H1 (cell line): ENCODE measurements around the gene XK. TPM values are rescaled to one million over a fixed set of nuclear protein-coding genes. Genes with fewer than 3 reads are reported as not detected.

Source experiments
- CTCF ChIA-PET: fragments of 300-600 bp; sonication (Branson Sonifier 250); formaldehyde crosslinking; loops from one replicate; lab custom pipeline; 2021; ENCODE audit not compliant: partially characterized antibody; lab: Charles Lee
- POLR2A ChIA-PET: fragments of 300-600 bp; sonication (Branson Sonifier 250); formaldehyde crosslinking; loops from one replicate; lab custom pipeline; 2021; ENCODE audit warnings: inconsistent platforms; ENCODE audit not compliant: partially characterized antibody; lab: Charles Lee
- DNase-seq, 2 experiments: peaks; one replicate each; pipeline versions ENCODE4 v3.0.0 to v3.0.0-alpha.2; 2010 to 2022; ENCODE audit warnings: low spot score in 2 of 2, low read depth in 1 of 2, mixed read lengths in 1 of 2
- FAIRE-seq: peaks from 2 replicates; lab custom pipeline; 2011; peaks lifted over from hg19 to GRCh38; lab: Jason Lieb, UNC
- H2AFZ ChIP-seq: 2 replicates; pipeline ENCODE4 v1.8.1; 2012; ENCODE audit warnings: low read length, inconsistent platforms
- H2AK5ac ChIP-seq: 2 replicates; pipeline ENCODE4 v1.6.1; 2013; ENCODE audit warnings: low read depth, low read length
- H2BK120ac ChIP-seq: replicated peaks from 2 replicates; pipeline ENCODE3; 2013; ENCODE audit warnings: low read depth, low read length, inconsistent platforms
- H2BK12ac ChIP-seq: 2 replicates; pipeline ENCODE4 v1.6.1; 2013; ENCODE audit warnings: low read depth, low read length
- H2BK15ac ChIP-seq: 2 replicates; pipeline ENCODE4 v1.6.1; 2013; ENCODE audit warnings: low read length
- H2BK20ac ChIP-seq: 2 replicates; pipeline ENCODE4 v1.6.1; 2013; ENCODE audit warnings: low read length
- H2BK5ac ChIP-seq: 2 replicates; pipeline ENCODE4 v1.6.1; 2013; ENCODE audit warnings: low read depth, low read length
- H3K14ac ChIP-seq: 2 replicates; pipeline ENCODE4 v1.6.1; 2013; ENCODE audit warnings: inconsistent platforms; ENCODE audit not compliant: insufficient read length
- H3K18ac ChIP-seq: 2 replicates; pipeline ENCODE4 v1.6.1; 2013; ENCODE audit warnings: low read length; ENCODE audit errors: extremely low read depth
- H3K23ac ChIP-seq: 2 replicates; pipeline ENCODE4 v1.6.1; 2013; ENCODE audit warnings: inconsistent platforms; ENCODE audit not compliant: insufficient read length
- H3K23me2 ChIP-seq: 2 replicates; pipeline ENCODE4 v1.6.1; 2013; ENCODE audit warnings: low read depth, low read length
- H3K27ac ChIP-seq: 2 replicates; pipeline ENCODE4 v1.6.1; 2011; ENCODE audit warnings: low read depth, low read length, inconsistent platforms
- H3K27me3 ChIP-seq, 4 experiments: replicated peaks in 1 of 4; 1 replicate in 1 of 4; 2 replicates in 3 of 4; pipeline versions ENCODE4 v1.6.1 to v1.8.1; 2011 to 2013; ENCODE audit warnings: low read length in 3 of 4, mild to moderate bottlenecking in 3 of 4, inconsistent platforms in 2 of 4, mixed read lengths in 2 of 4, moderate library complexity in 1 of 4; ENCODE audit not compliant: control insufficient read depth in 3 of 4, insufficient read depth in 3 of 4; ENCODE audit errors: extremely low read depth in 1 of 4
- H3K36me3 ChIP-seq, 4 experiments: 2 replicates each; pipeline versions ENCODE4 v1.6.1 to v1.8.1; 2011 to 2013; ENCODE audit warnings: mild to moderate bottlenecking in 4 of 4, low read length in 3 of 4, moderate library complexity in 2 of 4, control low read depth in 1 of 4, inconsistent platforms in 1 of 4; ENCODE audit not compliant: insufficient read depth in 4 of 4, control insufficient read depth in 2 of 4
- H3K4ac ChIP-seq: replicated peaks from 2 replicates; pipeline ENCODE3; 2013; ENCODE audit warnings: low read length, low read depth, mixed read lengths, inconsistent platforms; ENCODE audit not compliant: insufficient read length
- H3K4me1 ChIP-seq, 4 experiments: replicated peaks in 1 of 4; 1 replicate in 1 of 4; 2 replicates in 3 of 4; pipeline versions ENCODE4 v1.6.1 to v1.8.1; 2011 to 2013; ENCODE audit warnings: low read length in 3 of 4, inconsistent platforms in 2 of 4, mixed read lengths in 1 of 4; ENCODE audit not compliant: insufficient read depth in 4 of 4, control insufficient read depth in 3 of 4
- H3K4me2 ChIP-seq, 2 experiments: 2 replicates each; pipeline versions ENCODE4 v1.6.1 to v1.8.1; 2011 to 2013; ENCODE audit warnings: low read depth in 2 of 2, low read length in 2 of 2, control low read depth in 1 of 2, inconsistent platforms in 1 of 2, mild to moderate bottlenecking in 1 of 2; ENCODE audit not compliant: insufficient read depth in 1 of 2
- H3K4me3 ChIP-seq, 4 experiments: fragments of 200-600, 300-600 bp in 1 of 4; sonication (generic), shearing (Covaris generic), sonication (Bioruptor Twin) in 1 of 4; 2 replicates each; pipeline versions ENCODE4 v1.5.1 to v1.8.1; 2011 to 2016; ENCODE audit warnings: low read length in 4 of 4, low read depth in 3 of 4, control low read depth in 2 of 4, inconsistent platforms in 2 of 4, mild to moderate bottlenecking in 2 of 4, mixed read lengths in 1 of 4, moderate library complexity in 1 of 4; ENCODE audit not compliant: insufficient read depth in 2 of 4; ENCODE audit errors: extremely low read depth in 1 of 4
- H3K56ac ChIP-seq: replicated peaks from 2 replicates; pipeline ENCODE3; 2013; ENCODE audit warnings: low read depth, mild to moderate bottlenecking, mixed read lengths, low read length, inconsistent platforms; ENCODE audit not compliant: insufficient read length
- H3K79me1 ChIP-seq: 2 replicates; pipeline ENCODE4 v1.6.1; 2013; ENCODE audit warnings: low read depth, low read length, control low read depth
- H3K79me2 ChIP-seq, 2 experiments: 2 replicates each; pipeline versions ENCODE4 v1.6.1 to v1.8.1; 2012 to 2013; ENCODE audit warnings: low read length in 2 of 2, mild to moderate bottlenecking in 2 of 2, inconsistent platforms in 1 of 2; ENCODE audit not compliant: insufficient read depth in 2 of 2, control insufficient read depth in 1 of 2
- H3K9ac ChIP-seq, 4 experiments: replicated peaks in 1 of 4; 1 replicate in 1 of 4; 2 replicates in 3 of 4; pipeline versions ENCODE4 v1.6.1 to v1.8.1; 2011 to 2013; ENCODE audit warnings: low read depth in 3 of 4, low read length in 3 of 4, control low read depth in 2 of 4, mild to moderate bottlenecking in 2 of 4, moderate library complexity in 2 of 4, inconsistent platforms in 1 of 4; ENCODE audit errors: extremely low read depth in 1 of 4
- H3K9me3 ChIP-seq, 2 experiments: 2 replicates each; pipeline versions ENCODE4 v1.6.1 to v1.8.1; 2012 to 2013; ENCODE audit warnings: mild to moderate bottlenecking in 2 of 2, moderate library complexity in 2 of 2, control low read depth in 1 of 2, inconsistent platforms in 1 of 2, low read depth in 1 of 2, low read length in 1 of 2, mixed read lengths in 1 of 2; ENCODE audit not compliant: insufficient read depth in 2 of 2
- H4K20me1 ChIP-seq, 2 experiments: replicated peaks in 1 of 2; 2 replicates each; pipeline versions ENCODE3 to v1.8.1; 2011 to 2013; ENCODE audit warnings: inconsistent platforms in 2 of 2, low read length in 2 of 2, mild to moderate bottlenecking in 1 of 2; ENCODE audit not compliant: insufficient read depth in 2 of 2, control insufficient read depth in 1 of 2
- H4K5ac ChIP-seq: 2 replicates; pipeline ENCODE4 v1.6.1; 2013; ENCODE audit warnings: low read length, low read depth, mixed read lengths, inconsistent platforms; ENCODE audit not compliant: insufficient read length
- H4K8ac ChIP-seq: 2 replicates; pipeline ENCODE4 v1.8.0; 2013; ENCODE audit warnings: mild to moderate bottlenecking, moderate library complexity, low read length, inconsistent platforms; ENCODE audit not compliant: insufficient read depth; ENCODE audit errors: extremely low read depth
- H4K91ac ChIP-seq: replicated peaks from 2 replicates; pipeline ENCODE3; 2013; ENCODE audit warnings: low read length, mixed read lengths, inconsistent platforms; ENCODE audit not compliant: insufficient read length
- ATF2 ChIP-seq: IDR thresholded peaks from 2 replicates; pipeline ENCODE4 v1.6.1; 2012; ENCODE audit warnings: low read length, inconsistent platforms
- CBX8 ChIP-seq: fragments of 300-800, 300-1000 bp; sonication (generic); IDR thresholded peaks from 2 replicates; pipeline ENCODE4 v1.7.1; 2016; ENCODE audit warnings: low read depth, low read length, borderline replicate concordance
- CREB1 ChIP-seq: IDR thresholded peaks from 2 replicates; pipeline ENCODE4 v1.6.1; 2012; ENCODE audit warnings: inconsistent platforms
- CTBP2 ChIP-seq: IDR thresholded peaks from 2 replicates; pipeline ENCODE4 v1.7.0; 2011; ENCODE audit warnings: borderline replicate concordance, mild to moderate bottlenecking, moderate library complexity, mixed read lengths, low read length; ENCODE audit not compliant: insufficient read depth, insufficient read length
- SP2 ChIP-seq: IDR thresholded peaks from 2 replicates; pipeline ENCODE4 v1.6.1; 2012; ENCODE audit warnings: mild to moderate bottlenecking, low read length, inconsistent platforms
- SRF ChIP-seq: IDR thresholded peaks from 2 replicates; pipeline ENCODE4 v1.6.1; 2011; ENCODE audit warnings: mild to moderate bottlenecking, low read depth, low read length, moderate library complexity
- WGBS, 2 experiments: shearing (Covaris generic) in 1 of 2; methylation state at CpG; one replicate each; pipeline versions ENCODE4 v1.1.6 to v1.1.7; 2013 to 2015; ENCODE audit warnings: low lambda C conversion rate in 2 of 2, mixed read lengths in 2 of 2, inconsistent platforms in 1 of 2, low coverage in 1 of 2, missing lambda C conversion rate in 1 of 2; ENCODE audit not compliant: insufficient replicate concordance in 2 of 2, insufficient coverage in 1 of 2, insufficient read length in 1 of 2; ENCODE audit errors: extremely low coverage in 1 of 2, missing lambda C conversion rate in 1 of 2; 5-methylcytosine and 5-hydroxymethylcytosine counted together
- polyA plus RNA-seq, 7 experiments: library from polyadenylated mRNA; depleted of rRNA in 3 of 7; stranded (reverse) in 5 of 7; unstranded in 2 of 7; fragments of >200 nt in 5 of 7; fragments of 200-250 nt in 2 of 7; gene quantifications; 1 replicate in 5 of 7; 2 replicates in 1 of 7; 4 replicates in 1 of 7; pipeline versions ENCODE4 v1.2.1 to v1.2.3, GENCODE V29; 2011 to 2013; ENCODE audit warnings: missing spikeins in 2 of 7, mixed read lengths in 2 of 7
- total RNA-seq: library from RNA; stranded (reverse); fragmentation: NEBNext Ultra II Directional; extraction: Animal tissue kit (Norgen Biotek cat#: 25700); gene quantifications from 2 replicates; pipeline ENCODE4 v1.2.1, GENCODE V29; 2021

The XK gene
- total and polyA plus RNA-seq, 2 of the 8 experiments (the other 6 are each of a cell fraction or from before 2014, with no cell fraction given): 0.76 to 0.84 TPM

GRCh38 chrX:37692918-37693317, 7.3 kb downstream of the XK start:
- ChIA-PET POLR2A (no interaction called here), CTCF (interaction anchor here (1.0 kb wide), 1 partner anchor 9 kb away, joined by 3 read pairs; no protein-coding TSS in a partner anchor)
- H2BK120ac ChIP-seq: no peak overlapping the region
- TF ChIP-seq SRF (no peak), CTBP2 (no peak), CBX8 (no peak), SP2 (no peak), CREB1 (no peak), ATF2 (no peak)
- no peak overlapping the region for H3K27ac ChIP-seq
- WGBS, 2 experiments: 94% methylated on average over 3 of the region's 3 CpGs; no CpG with 5 or more reads in 1 of the 2 experiments
- H2BK20ac ChIP-seq: no peak overlapping the region
- DNase-seq (no peak), FAIRE-seq (no peak)
- no peaks in the 10 kb centered on the region for H3K4me1 ChIP-seq
- H3K14ac ChIP-seq: no peak overlapping the region
- H2BK15ac ChIP-seq: no peak overlapping the region
- H3K9me3 ChIP-seq: no peaks in the 10 kb centered on the region
- H2AK5ac ChIP-seq: no peak overlapping the region
- H2BK5ac ChIP-seq: no peak overlapping the region
- H3K27me3 ChIP-seq: no peaks in the 10 kb centered on the region
- H2BK12ac ChIP-seq: no peak overlapping the region
- H3K36me3 ChIP-seq: no peaks in the 10 kb centered on the region
- H3K4me2 ChIP-seq: no peak overlapping the region
- no peaks in the 10 kb centered on the region for H3K79me1 ChIP-seq
- H3K23ac ChIP-seq: no peak overlapping the region
- no peak overlapping the region for H4K91ac ChIP-seq
- no peak overlapping the region for H3K4me3 ChIP-seq
- H4K5ac ChIP-seq: no peak overlapping the region
- H3K4ac ChIP-seq: no peak overlapping the region
- H3K23me2 ChIP-seq: no peaks in the 10 kb centered on the region
- H4K8ac ChIP-seq: no peak overlapping the region
- H2AFZ ChIP-seq: no peak overlapping the region
- no peak overlapping the region for H3K18ac ChIP-seq
- no peaks in the 10 kb centered on the region for H3K79me2 ChIP-seq
- H3K56ac ChIP-seq: no peak overlapping the region
- H3K9ac ChIP-seq: no peak overlapping the region
- no peaks in the 10 kb centered on the region for H4K20me1 ChIP-seq
